Cardiac fibroblast (primary cell): ENCODE measurements around the gene UNK.

Experiments used
- DNase-seq, 2 donors: peaks; one replicate each; pipeline versions ENCODE4 v3.0.0 to v3.0.0-alpha.2; 2010; ENCODE audit warnings: low read depth in 2 of 2
- H3K4me3 ChIP-seq, 2 donors: replicated peaks in 1 of 2; 1 replicate in 1 of 2; 2 replicates in 1 of 2; pipeline ENCODE4 v1.5.1; 2011; ENCODE audit warnings: low read depth in 2 of 2, low read length in 2 of 2, mild to moderate bottlenecking in 2 of 2, moderate library complexity in 1 of 2
- TF ChIP-seq, protein P1 (sequence below): IDR thresholded peaks from one replicate; pipeline ENCODE4 v1.5.1; 2011; ENCODE audit warnings: low read depth, mild to moderate bottlenecking, low read length, inconsistent platforms

Gene UNK

DNA sequence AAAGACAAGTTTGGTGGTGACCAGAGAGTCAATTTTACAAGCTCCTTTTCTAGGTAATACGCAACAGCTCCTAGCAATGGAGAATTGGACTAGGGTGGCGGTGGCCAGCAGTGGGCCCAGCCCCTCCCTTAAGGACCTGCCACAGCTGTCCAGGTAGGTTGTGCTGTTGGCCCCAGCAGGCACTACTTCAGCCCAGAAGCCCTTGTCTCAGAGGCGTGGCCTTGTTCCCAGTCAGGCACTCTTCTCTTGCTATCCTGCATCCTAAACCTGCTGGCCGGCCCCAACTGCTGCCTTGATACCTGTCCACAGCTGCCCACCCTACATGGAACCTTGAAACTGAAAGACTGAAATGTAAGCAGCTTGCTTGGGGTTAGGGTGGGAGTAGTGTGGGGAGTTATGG lies 18.6 kb upstream of the UNK start:
- TF ChIP-seq, protein P1, sequence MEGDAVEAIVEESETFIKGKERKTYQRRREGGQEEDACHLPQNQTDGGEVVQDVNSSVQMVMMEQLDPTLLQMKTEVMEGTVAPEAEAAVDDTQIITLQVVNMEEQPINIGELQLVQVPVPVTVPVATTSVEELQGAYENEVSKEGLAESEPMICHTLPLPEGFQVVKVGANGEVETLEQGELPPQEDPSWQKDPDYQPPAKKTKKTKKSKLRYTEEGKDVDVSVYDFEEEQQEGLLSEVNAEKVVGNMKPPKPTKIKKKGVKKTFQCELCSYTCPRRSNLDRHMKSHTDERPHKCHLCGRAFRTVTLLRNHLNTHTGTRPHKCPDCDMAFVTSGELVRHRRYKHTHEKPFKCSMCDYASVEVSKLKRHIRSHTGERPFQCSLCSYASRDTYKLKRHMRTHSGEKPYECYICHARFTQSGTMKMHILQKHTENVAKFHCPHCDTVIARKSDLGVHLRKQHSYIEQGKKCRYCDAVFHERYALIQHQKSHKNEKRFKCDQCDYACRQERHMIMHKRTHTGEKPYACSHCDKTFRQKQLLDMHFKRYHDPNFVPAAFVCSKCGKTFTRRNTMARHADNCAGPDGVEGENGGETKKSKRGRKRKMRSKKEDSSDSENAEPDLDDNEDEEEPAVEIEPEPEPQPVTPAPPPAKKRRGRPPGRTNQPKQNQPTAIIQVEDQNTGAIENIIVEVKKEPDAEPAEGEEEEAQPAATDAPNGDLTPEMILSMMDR, result no peak
- H3K4me3 ChIP-seq, result no peak overlapping the region
- no peak for DNase-seq

DNA sequence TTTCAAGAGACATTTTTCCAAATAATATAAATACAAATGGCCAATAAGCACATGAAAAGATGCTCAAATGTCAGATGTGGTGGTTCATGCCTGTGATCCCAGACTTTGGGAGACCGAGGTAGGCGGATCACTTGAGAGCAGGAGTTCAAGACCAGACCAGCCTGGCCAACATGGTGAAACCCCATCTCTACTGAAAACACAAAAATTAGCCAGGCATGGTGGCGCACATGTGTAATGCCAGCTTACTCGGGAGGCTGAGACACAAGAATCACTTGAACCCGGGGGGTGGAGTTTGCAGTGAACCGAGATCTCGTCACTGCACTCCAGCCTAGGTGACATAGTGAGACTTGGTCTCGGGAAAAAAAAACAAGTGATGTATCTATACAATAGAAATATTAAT lies 16.7 kb upstream of the UNK start:
- TF ChIP-seq, protein P1, result no peak
- no peak for DNase-seq
- H3K4me3 ChIP-seq, result no peak overlapping the region

DNA sequence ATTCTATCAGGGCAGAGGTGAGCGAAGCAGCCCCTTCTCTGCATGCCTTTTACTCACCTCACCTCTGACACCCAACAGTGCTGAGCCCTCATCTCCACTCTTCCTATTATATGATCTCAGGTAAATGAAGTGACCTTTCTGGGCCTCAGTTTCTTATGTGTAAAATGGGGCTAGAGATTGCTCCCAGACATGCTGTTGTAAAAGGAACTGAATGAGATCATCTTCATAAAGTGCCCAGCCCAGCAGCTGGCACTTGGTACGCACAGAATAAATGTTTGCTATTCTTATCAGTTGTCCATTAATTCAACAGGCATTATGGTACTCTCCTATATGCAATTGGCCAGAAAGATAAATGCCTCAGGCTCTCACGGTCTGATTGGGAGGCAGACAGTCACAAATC lies 15.1 kb upstream of the UNK start:
- TF ChIP-seq, protein P1, result no peak
- no peak for DNase-seq
- no peak overlapping the region for H3K4me3 ChIP-seq

DNA sequence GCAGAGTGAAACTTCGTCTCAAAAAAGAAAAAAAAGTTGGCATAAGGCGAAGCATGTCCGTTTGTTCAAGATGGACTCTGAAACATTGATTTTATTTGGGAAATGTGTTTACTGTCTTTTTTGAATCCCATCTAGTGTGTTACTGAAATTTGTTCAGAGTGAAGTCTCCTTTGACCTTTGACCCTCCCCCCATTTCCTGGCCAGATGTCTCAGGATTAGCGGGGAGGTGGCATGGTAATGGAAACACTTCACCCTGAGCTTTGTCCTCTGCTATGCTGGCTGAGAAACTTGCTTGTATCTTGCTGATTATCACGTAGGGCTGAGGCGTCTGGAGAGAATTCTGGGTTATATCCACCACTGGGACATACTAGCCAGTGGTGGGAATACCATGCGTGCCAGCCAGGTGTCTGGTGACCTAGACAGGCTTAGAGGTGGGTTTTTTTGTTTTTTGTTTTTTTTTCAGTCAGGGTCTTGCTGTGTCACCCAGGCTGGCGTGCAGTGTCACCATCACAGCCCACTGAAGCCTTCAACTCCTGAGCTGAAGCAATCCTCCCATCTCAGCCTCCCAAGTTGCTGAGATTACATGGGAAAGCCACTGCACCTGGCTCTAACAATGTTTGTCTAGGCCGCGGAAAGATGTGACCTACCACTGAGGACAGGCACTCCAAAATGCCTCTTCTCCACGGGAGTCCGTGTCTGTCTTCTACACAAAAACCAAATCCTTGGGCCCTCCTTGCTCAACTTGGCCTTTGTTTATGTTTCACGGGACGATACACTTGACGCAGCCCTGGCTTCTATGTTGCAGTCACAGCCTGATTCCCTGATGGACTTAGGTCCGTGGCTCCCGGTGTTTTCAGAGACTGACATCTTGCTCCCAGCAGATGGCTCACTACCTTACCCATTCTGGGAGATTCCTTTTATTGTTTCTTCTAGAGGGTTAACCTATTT lies 13.0 kb upstream of the UNK start:
- peak; percentile 33 to 46 for DNase-seq
- TF ChIP-seq, protein P1, result peak; percentile 20
- no peak overlapping the region for H3K4me3 ChIP-seq

DNA sequence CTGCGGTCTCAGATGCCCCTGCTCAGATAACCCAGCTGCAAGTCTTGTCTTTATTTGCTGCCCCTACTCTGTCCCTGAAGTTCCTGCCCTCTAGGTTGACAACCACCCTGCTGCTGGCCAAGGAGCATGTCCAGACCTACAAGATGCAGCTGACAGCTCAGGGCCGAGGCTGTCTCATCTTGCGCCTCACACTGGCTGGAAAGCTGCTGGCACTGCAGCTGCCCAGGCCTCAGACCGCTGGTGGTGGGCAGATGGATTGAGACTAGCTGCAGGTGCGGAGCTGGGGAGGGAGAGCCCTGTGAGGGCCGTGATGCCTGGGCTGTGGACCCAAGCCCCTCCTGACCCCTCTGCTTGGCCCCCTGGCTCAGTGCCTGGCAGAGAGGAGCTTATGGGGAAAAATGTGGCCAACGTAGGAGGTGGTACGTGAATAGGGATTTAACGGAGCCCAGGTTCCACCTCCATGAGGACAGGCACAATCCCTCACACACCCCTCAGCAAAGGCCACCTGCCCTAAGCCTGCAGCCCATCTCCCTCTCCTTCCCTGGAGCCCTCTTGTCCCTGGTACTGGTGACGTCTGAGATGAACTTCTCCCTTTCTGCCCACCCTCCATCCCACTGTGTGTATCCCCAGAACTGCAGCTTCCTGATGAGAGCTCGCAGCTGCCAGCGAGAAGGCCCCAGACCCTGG lies 11.3 kb upstream of the UNK start:
- no peak for DNase-seq
- no peak overlapping the region for H3K4me3 ChIP-seq
- TF ChIP-seq, protein P1, result no peak

DNA sequence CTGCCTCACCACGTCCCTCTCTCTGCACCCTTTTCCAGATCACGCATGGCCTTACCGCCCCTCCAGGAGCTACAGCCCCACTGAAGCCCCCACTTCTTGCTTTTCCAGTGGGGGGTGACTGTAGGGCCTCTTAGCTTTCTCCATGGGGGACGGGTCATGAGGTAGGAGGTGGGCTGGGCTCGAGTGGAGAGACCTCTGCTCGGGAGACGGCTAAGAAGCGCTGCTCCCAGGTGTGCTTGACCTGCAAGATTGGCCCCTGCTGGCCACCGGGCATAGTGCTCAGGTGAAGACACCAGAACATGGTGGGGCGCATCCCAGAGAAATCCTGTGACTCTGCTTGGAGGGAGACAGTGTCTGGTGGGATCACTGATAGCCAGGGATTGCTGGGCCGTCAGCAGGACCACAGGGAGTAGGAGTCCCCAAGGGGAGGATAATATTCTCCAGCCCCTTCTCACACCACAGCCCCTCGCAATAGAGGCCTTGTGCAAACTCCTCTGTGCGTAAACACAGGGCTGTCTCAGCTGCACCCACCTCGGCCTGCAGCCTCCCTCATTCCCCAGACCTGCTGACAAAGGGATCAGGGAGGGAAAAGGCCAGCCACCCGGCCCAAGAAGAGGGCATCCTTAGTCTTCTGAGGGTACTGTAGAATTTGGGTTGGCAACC lies 10.7 kb upstream of the UNK start:
- H3K4me3 ChIP-seq, result no peak overlapping the region
- TF ChIP-seq, protein P1, result no peak

More for the DNA sequence above, 10.7 kb upstream of the UNK start:
- no peak for DNase-seq
